GM21825 (cell line): ENCODE measurements around the gene FERD3L.

Source experiments
- ATAC-seq: cut with Tn5 transposase; IDR thresholded peaks from one replicate; pipeline ENCODE4 v1.9.1; 2021; ENCODE audit warnings: mild to moderate bottlenecking, moderate library complexity; ENCODE audit not compliant: unreplicated experiment

The FERD3L gene

GRCh38 chr7:19101472-19101871 is 43.7 kb downstream of the FERD3L start:
- ATAC-seq, result no peak

GRCh38 chr7:19099924-19100323 is 45.3 kb downstream of the FERD3L start:
- ATAC-seq, result no peak

GRCh38 chr7:19099194-19099593 is 46.0 kb downstream of the FERD3L start:
- ATAC-seq, result no peak

- no peak for ATAC-seq
Observed at GRCh38 chr7:19098510-19098909, 46.7 kb downstream of the FERD3L start.

- no peak for ATAC-seq
Observed at GRCh38 chr7:19097165-19098055, 47.8 kb downstream of the FERD3L start.

- no peak for ATAC-seq
Observed at GRCh38 chr7:19095353-19095860, 49.8 kb downstream of the FERD3L start.
